Effector memory CD8-positive, alpha-beta T cell (primary cell): ENCODE measurements around the gene NUP188.
A peak's percentile ranks its signal among the peaks of the same experiment; 100 is the strongest.

Experiments used
- ATAC-seq: fragments of 150-1000 bp; cut with Tn5 transposase; replicated peaks from 2 replicates; pipeline ENCODE4 v1.10.0; 2021; ENCODE audit warnings: mild to moderate bottlenecking, moderate library complexity
- DNase-seq, 3 experiments: peaks; one replicate each; pipeline ENCODE4 v3.0.0; 2021
- H3K27ac Mint-ChIP-seq, 2 donors: one replicate each; pipeline ENCODE4 v1.8.0; 2022; ENCODE audit warnings: mild to moderate bottlenecking in 2 of 2, mixed read lengths in 2 of 2, moderate library complexity in 2 of 2
- H3K27me3 Mint-ChIP-seq, 2 donors: one replicate each; pipeline ENCODE4 v1.8.0; 2022; ENCODE audit warnings: mixed read lengths in 2 of 2
- H3K36me3 Mint-ChIP-seq: one replicate; pipeline ENCODE4 v1.8.0; 2022; ENCODE audit warnings: mild to moderate bottlenecking, moderate library complexity, mixed read lengths; ENCODE audit not compliant: insufficient read depth
- H3K4me1 Mint-ChIP-seq, 2 donors: one replicate each; pipeline ENCODE4 v1.8.0; 2022; ENCODE audit warnings: low read depth in 2 of 2, mixed read lengths in 2 of 2
- H3K4me3 Mint-ChIP-seq, 2 donors: one replicate each; pipeline ENCODE4 v1.8.0; 2022; ENCODE audit warnings: mild to moderate bottlenecking in 2 of 2, mixed read lengths in 2 of 2, moderate library complexity in 2 of 2
- H3K9me3 Mint-ChIP-seq, 2 donors: one replicate each; pipeline ENCODE4 v1.8.0; 2022; ENCODE audit warnings: mixed read lengths in 2 of 2

The NUP188 gene

DNA sequence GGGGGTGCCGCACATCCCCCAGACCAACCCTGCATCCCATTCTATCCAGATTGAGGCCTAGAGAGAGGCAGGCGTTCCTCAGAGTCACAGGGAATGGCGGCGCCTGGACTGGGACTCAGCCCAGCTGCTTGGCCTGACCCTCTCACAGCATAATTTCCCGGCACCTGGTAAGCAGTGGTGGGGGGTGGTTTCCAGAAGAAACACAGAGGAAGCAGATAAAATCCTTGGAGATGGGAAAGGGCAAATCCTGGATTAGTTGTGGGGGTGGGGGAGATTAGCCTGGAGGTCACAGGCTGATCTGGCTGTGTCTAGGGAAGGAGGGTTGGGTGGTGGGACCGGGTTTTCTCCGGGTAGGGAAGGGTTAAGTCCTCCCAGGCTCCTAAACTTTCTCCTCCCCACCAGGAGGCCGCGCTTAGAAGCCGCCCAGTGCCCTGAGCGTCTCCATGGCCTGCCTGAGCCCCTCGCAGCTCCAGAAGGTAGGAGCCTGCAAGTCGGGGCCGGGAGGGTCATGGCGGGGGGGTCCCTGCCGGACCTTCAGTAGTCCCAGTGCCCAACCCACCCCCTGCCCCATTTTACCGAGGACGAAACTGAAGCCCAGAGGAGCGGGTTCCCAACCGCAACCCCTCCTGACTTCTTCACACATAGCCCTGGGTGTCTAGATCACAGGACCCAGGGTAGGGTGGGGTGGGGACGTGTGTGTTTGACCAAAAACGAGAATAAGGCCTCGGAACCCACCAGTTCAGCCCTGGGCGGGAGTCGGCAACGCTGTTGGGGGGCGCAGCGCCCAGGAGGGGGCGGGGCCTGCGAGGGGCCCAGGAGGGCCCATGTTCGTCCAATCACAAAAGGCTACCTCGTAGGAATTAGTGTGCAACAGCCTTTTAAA, 25.4 kb upstream of the NUP188 start:
- peak overlapping the region in 1 of 2 donors; percentile 3 for H3K4me3 Mint-ChIP-seq
- H3K27ac Mint-ChIP-seq, result peak overlapping the region; percentile 65 to 68
- peaks cover 3 to 6% of the 10 kb centered on the region in 2 donors for H3K4me1 Mint-ChIP-seq
- ATAC-seq, result peak; percentile 45
- peaks cover 24% of the 10 kb centered on the region for H3K36me3 Mint-ChIP-seq
- H3K9me3 Mint-ChIP-seq, result no peaks in the 10 kb centered on the region
- H3K27me3 Mint-ChIP-seq, result no peaks in the 10 kb centered on the region
- no peak for DNase-seq

- peak overlapping the region in 1 of 2 donors; percentile 65 for H3K27ac Mint-ChIP-seq
These were observed 24.0 kb upstream of the NUP188 start for GRCh38 chr9:128923493-128923883.

DNA sequence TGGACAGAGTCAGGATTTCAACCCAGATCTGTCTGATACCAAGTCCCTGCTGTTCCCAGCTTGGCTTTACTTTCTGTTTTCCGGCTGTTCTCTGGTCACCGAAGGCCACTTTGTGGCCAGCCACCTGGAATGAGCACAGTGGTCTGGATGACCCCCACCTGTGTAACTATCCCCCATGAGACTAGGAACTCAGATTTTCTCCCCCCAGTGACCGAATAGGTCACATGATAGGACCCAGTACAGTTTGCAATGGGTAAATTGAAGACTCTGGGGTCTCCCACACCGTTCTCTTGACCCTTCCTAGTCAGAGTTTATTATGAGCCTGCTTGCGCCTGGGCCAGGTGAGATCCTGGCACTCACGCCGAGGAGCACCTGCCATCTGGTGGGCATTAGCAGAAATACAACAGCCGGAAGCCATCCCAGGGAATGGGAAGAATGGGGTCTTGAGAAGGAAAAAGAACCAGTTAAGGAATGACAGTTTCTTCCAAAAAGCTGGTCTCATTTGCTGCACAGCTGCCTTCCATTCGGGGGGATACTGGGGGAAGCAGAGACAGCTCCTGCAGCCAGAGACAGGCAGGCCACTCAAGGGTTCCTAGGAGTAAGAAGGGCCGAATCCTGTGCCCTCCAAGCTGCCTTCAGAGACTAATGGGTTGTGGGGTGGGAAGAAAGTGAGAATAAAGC, 19.6 kb upstream of the NUP188 start:
- DNase-seq, result peak; percentile 43 to 56 (median 47)
- Mint-ChIP-seq H3K27ac (peak overlapping the region in 1 of 2 donors; percentile 32), H3K4me3 (no peak overlapping the region), H3K27me3 (no peaks in the 10 kb centered on the region), H3K9me3 (no peaks in the 10 kb centered on the region), H3K4me1 (peaks cover 5 to 6% of the 10 kb centered on the region in 2 donors), H3K36me3 (no peaks in the 10 kb centered on the region)
- ATAC-seq, result peak; percentile 68

More at GRCh38 chr9:128923493-128923883, 24.0 kb upstream of the NUP188 start:
- peaks cover 10% of the 10 kb centered on the region for H3K36me3 Mint-ChIP-seq
- no peak for DNase-seq
- H3K9me3 Mint-ChIP-seq, result no peaks in the 10 kb centered on the region
- H3K27me3 Mint-ChIP-seq, result no peaks in the 10 kb centered on the region
- ATAC-seq, result no peak
- peaks cover 8 to 13% of the 10 kb centered on the region in 2 donors for H3K4me1 Mint-ChIP-seq
- H3K4me3 Mint-ChIP-seq, result no peak overlapping the region

DNA sequence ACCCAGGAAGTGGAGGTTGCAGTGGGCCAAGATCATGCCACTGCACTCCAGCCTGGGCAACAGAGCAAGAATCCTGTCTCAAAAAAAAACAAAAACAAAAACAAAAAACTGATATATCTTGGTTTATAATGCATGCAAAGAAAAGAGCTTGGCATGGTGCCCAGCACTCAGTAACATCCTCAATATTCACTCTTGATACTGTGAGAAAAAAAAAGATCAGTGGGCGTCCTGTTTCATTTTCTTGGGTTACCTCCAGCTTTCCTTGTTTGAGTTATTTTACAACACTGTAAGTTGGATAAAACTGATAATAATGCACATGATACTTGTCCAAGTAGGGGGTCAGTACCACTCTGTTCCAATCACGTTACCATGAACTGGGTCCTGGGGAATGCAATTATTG, 18.9 kb upstream of the NUP188 start:
- H3K27ac Mint-ChIP-seq, result no peak overlapping the region

GRCh38 chr9:128929560-128929959, 17.9 kb upstream of the NUP188 start:
- no peak for ATAC-seq

More for the DNA sequence above, 18.9 kb upstream of the NUP188 start:
- Mint-ChIP-seq H3K36me3 (peaks cover 3% of the 10 kb centered on the region), H3K4me3 (no peak overlapping the region), H3K4me1 (peaks cover 5 to 6% of the 10 kb centered on the region in 2 donors), H3K27me3 (no peaks in the 10 kb centered on the region), H3K9me3 (no peaks in the 10 kb centered on the region)
- no peak for ATAC-seq
- DNase-seq, result no peak

DNA sequence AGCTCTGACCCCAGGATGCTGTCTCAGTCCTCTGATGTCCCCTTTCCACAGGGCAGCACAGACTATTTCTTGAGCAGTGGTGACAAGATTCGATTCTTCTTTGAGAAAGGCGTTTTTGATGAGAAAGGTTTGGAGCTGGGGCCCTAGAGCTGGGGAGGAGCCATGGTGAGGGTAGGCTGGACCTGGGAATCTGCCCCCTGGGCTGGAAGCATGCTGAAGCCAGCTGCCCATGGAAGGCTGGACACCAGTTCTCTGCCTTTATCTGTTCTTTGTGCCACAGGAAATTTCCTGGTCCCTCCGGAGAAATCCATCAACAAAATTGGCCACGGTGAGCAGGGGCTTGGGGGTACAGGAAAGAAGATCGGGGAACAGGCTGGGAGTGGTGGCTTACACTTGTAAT, 13.8 kb upstream of the NUP188 start:
- Mint-ChIP-seq H3K4me3 (no peak overlapping the region), H3K36me3 (peaks cover 4% of the 10 kb centered on the region), H3K27ac (no peak overlapping the region)

More at GRCh38 chr9:128929560-128929959, 17.9 kb upstream of the NUP188 start:
- Mint-ChIP-seq H3K27ac (no peak overlapping the region), H3K4me3 (no peak overlapping the region), H3K9me3 (no peaks in the 10 kb centered on the region), H3K4me1 (peaks cover 5 to 6% of the 10 kb centered on the region in 2 donors), H3K36me3 (peaks cover 4% of the 10 kb centered on the region), H3K27me3 (no peaks in the 10 kb centered on the region)
- no peak for DNase-seq

DNA sequence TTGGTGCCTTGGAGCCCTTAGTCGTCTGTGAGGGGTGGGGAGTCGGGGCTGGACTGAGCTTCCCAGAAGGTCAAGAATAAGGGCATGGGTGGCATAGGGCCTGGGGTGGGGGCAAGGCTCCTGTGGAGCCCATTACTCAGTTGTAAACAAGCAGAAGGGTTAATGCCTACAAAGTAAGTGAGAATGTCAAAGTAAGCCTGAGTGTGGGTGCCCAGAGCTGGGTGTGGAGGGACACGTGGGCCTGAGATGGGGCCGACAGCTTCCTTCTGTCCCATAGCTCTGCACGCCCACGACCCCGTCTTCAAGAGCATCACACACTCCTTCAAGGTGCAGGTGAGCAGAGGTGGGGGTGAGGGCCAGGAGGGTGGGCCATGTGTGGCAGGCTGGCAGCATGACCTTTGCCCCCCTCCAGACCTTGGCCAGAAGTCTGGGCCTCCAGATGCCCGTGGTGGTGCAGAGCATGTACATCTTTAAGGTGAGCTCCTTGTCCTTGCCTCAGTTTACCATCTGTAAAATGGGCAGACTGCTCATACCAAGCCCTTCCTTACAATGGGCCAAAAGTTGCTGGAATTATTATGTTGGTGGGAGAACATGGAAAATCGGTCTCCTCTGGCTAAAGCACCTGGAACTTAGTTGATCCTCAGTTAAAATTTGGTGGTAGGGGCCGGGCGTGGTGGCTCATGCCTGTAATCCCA, 11.2 kb upstream of the NUP188 start:
- H3K4me1 Mint-ChIP-seq, result no peaks in the 10 kb centered on the region
- H3K4me3 Mint-ChIP-seq, result no peak overlapping the region
- H3K27me3 Mint-ChIP-seq, result no peaks in the 10 kb centered on the region
- DNase-seq, result no peak
- H3K27ac Mint-ChIP-seq, result no peak overlapping the region
- no peaks in the 10 kb centered on the region for H3K9me3 Mint-ChIP-seq
- H3K36me3 Mint-ChIP-seq, result peaks cover 4% of the 10 kb centered on the region
- no peak for ATAC-seq

More for the DNA sequence above, 13.8 kb upstream of the NUP188 start:
- no peak for ATAC-seq
- no peak for DNase-seq
- Mint-ChIP-seq H3K9me3 (no peaks in the 10 kb centered on the region), H3K27me3 (no peaks in the 10 kb centered on the region), H3K4me1 (no peaks in the 10 kb centered on the region)

DNA sequence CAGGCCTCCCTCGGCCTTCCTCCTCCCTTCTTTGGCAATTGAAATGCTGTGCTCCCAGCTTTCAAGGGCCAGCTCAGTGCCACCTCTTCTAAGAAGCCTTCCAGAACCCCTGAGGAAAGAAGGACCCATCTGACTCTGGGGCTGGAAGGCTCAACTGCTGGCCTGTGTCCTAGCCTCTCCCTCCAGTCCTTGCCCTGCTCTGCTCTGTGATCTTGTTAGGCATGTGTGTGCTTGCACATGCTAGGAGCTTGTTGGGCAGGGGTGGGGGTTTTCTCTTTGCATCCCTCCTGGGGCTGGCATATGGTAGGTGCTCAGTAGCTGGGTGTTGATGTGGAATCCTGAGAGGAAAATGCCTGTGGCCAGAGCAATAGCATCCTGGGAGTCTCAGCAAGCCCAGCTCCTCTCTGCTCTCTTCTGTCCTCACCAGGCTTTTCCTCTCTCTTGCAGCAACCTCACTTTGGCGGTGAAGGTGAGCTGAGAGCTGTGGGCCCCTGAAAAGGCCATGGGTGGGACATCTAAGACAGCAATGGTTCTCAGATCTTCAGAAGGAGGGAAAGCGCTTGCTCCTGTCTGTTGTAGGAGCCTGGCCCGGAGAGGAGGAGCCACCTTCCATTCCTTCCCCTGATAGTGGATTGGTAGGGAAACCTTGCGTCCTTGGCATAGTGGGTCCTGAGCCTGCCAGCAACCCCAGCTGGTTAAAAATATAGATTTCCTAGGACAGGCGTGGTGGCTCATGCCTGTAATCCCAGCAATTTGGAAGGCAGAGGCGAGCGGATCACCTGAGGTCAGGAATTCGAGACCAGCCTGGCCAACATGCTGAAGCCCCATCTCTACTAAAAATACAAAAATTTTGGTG, 10.0 kb upstream of the NUP188 start:
- Mint-ChIP-seq H3K36me3 (peaks cover 4% of the 10 kb centered on the region), H3K4me3 (no peak overlapping the region), H3K9me3 (no peaks in the 10 kb centered on the region), H3K27me3 (no peaks in the 10 kb centered on the region), H3K4me1 (no peaks in the 10 kb centered on the region), H3K27ac (no peak overlapping the region)
- no peak for ATAC-seq
- no peak for DNase-seq

GRCh38 chr9:128940271-128940921, 7.1 kb upstream of the NUP188 start:
- peaks cover 6% of the 10 kb centered on the region for H3K36me3 Mint-ChIP-seq
- ATAC-seq (no peak), DNase-seq (no peak)
- no peak overlapping the region for H3K27ac Mint-ChIP-seq
- no peak overlapping the region for H3K4me3 Mint-ChIP-seq
- no peaks in the 10 kb centered on the region for H3K27me3 Mint-ChIP-seq
- peaks cover 0 to under 1% of the 10 kb centered on the region in 2 donors for H3K4me1 Mint-ChIP-seq
- no peaks in the 10 kb centered on the region for H3K9me3 Mint-ChIP-seq

DNA sequence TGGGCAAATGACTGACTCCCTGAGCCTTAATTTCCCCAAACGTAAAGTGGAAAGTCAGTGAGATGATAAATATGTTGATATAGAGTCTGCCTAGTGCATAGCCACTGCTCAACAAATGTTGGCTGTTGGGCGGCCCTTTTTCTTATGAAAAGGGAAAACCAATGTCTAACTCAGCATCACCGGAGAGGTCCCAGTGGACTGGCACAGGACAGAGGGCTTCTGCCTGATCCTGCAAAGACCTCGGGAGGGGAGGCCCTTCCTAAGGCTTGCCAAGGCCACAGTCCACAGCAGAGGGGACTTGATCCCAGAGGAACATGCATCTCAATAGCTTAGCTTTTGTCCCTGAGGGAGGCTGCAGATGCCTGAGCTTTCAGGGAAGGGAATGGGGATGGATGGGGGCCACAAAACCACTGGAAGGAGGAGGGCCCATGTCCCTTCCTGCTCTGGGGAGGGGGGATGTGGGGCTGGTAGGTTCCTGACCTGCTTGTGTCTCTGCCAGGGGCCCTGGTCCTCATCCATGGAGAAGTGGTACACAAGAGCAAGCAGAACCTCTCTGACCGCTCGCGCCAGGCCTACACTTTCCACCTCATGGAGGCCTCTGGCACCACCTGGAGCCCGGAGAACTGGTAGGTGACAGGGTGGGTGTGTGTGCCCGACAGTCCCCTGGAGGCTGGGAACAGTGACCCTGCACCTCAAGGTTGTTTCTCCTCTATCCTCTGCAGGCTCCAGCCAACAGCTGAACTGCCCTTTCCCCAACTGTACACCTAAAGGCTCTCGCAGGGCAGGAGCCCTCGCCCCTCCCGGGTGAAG, 6.3 kb upstream of the NUP188 start:
- Mint-ChIP-seq H3K4me3 (no peak overlapping the region), H3K27ac (no peak overlapping the region), H3K9me3 (no peaks in the 10 kb centered on the region), H3K4me1 (peaks cover 7 to 8% of the 10 kb centered on the region in 2 donors), H3K36me3 (peaks cover 6% of the 10 kb centered on the region), H3K27me3 (no peaks in the 10 kb centered on the region)
- DNase-seq (no peak), ATAC-seq (no peak)

DNA sequence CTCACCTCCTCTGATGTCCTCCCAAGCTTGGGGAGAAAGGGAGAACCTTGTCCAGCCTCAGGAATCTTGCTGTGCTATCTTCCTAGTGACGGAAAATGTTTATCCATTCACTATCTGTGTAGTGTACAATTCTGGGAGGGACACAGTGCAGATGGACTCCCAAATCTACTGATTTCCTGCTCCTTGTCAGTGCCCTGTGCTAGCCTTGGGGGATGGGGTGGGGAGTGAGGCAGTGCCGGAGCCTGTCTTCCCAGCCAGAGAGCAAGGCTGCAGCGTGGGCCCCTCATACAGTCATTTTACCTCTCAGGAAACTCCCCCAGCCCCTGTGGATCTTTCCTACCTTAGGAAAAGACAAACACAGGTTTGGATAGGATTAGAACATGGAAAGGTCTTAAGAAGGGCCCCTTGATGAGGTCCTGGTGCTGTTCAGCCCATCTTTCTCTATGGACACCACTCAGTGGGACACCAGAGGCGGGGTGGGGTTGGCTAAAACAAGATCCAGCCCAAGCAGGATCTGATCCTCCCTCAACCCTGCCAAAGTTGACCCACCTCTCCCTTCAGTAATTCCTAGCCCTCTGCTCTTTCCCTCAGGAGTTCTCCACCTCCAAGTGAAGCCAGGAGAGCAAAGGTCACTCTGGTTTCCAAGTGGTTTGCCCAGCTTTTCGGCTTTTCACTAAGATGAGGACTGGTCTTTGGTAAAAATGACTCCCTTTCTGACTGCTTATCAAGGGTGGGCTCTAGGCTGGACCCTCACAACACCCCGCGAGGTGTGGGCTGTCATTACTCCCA, 3.5 kb upstream of the NUP188 start:
- Mint-ChIP-seq H3K27ac (no peak overlapping the region), H3K27me3 (no peaks in the 10 kb centered on the region), H3K4me3 (no peak overlapping the region), H3K36me3 (peaks cover 24% of the 10 kb centered on the region), H3K4me1 (peaks cover 24 to 30% of the 10 kb centered on the region in 2 donors), H3K9me3 (no peaks in the 10 kb centered on the region)
- ATAC-seq (no peak), DNase-seq (no peak)
